Esophagus squamous epithelium (tissue), 5 donors: ENCODE data around the gene ACTG1. TPM values are rescaled to one million over a fixed set of nuclear protein-coding genes. Genes with fewer than 3 reads are reported as not detected.

Experiments
- DNase-seq: peaks from one replicate; lab custom pipeline; 2025; lab: John Stamatoyannopoulos, UW
- H3K27ac ChIP-seq, 4 donors: fragments of 200-600 bp; sonication (generic); one replicate each; pipeline ENCODE4 v1.5.1; 2016 to 2019; ENCODE audit warnings: mild to moderate bottlenecking in 1 of 4
- H3K27me3 ChIP-seq, 4 donors: fragments of 200-600 bp; sonication (generic); 1 replicate in 3 of 4; 2 replicates in 1 of 4; pipeline versions ENCODE4 v1.5.1 to v1.6.0; 2017 to 2021; ENCODE audit warnings: antibody characterized with exemption in 1 of 4
- H3K36me3 ChIP-seq, 3 donors: fragments of 200-600 bp; sonication (generic); one replicate each; pipeline ENCODE4 v1.5.1; 2016 to 2019
- H3K4me1 ChIP-seq, 3 donors: fragments of 200-600 bp; sonication (generic); one replicate each; pipeline ENCODE4 v1.5.1; 2017 to 2019
- H3K4me3 ChIP-seq, 4 donors: fragments of 200-600 bp; sonication (generic); 1 replicate in 3 of 4; 2 replicates in 1 of 4; pipeline ENCODE4 v1.5.1; 2016 to 2019; ENCODE audit warnings: mild to moderate bottlenecking in 2 of 4, moderate library complexity in 1 of 4
- H3K9me3 ChIP-seq, 3 donors: fragments of 200-600 bp; sonication (generic); one replicate each; pipeline ENCODE4 v1.5.1; 2016 to 2019
- CTCF ChIP-seq, 6 experiments: fragments of 450-650 bp in 4 of 6; fragments of 200-600 bp in 2 of 6; sonication (generic) in 2 of 6; IDR thresholded peaks; one replicate each; pipeline ENCODE4 v1.5.1; 2016 to 2019; ENCODE audit warnings: antibody characterized with exemption in 6 of 6, mild to moderate bottlenecking in 4 of 6, moderate library complexity in 4 of 6
- POLR2A ChIP-seq, 4 donors: fragments of 450-650 bp; IDR thresholded peaks; one replicate each; pipeline ENCODE4 v1.6.1; 2017; ENCODE audit warnings: antibody characterized with exemption in 4 of 4, mild to moderate bottlenecking in 4 of 4, moderate library complexity in 3 of 4
- WGBS, 2 donors: methylation state at CpG; one replicate each; pipeline ENCODE4 v1.1.5; 2018; 5-methylcytosine and 5-hydroxymethylcytosine counted together
- intact Hi-C: fragments of 100-400 bp; cut with DNase I; formaldehyde crosslinking; loops from one replicate; pipeline ENCODE4 v1.15.0; 2022
- total RNA-seq, 4 donors: library from RNA; depleted of rRNA; stranded (reverse); fragments of >200 nt; gene quantifications; one replicate each; pipeline ENCODE4 v1.1.0, GENCODE V29; 2016
- donor health status: DM: yes; HTN: yes; CAD: no.

The ACTG1 gene
- total RNA-seq, 4 donors from 2014 or later: 3,349 to 6,664 (median 4,433) TPM

- Histone ChIP-seq H3K27me3 (no peaks in the 10 kb centered on the region), H3K36me3 (peaks cover 5 to 50% (median 7%) of the 10 kb centered on the region in 3 donors), H3K4me1 (peaks cover 15 to 38% (median 21%) of the 10 kb centered on the region in 3 donors), H3K4me3 (peak within 1 kb of the TSS; percentile 89 to 100 (median 96)), H3K9me3 (no peaks in the 10 kb centered on the region), H3K27ac (peak within 1 kb of the TSS; percentile 86 to 95 (median 92))
- DNase-seq: no peak
- intact Hi-C loops: no loop called here
- TF ChIP-seq POLR2A (IDR thresholded peaks at IDR 0.05) (peak in 3 of 4 donors; percentile 10 to 86 (median 59)), CTCF (IDR thresholded peaks at IDR 0.05) (peak in 1 of 6 experiments; percentile 12)
- 0% methylated on average over 3 of the region's 85 CpGs; no CpG with 5 or more reads in 1 of the 2 donors for WGBS, 2 donors
Observed at GRCh38 chr17:81552244-81553017, 39.8 kb upstream of the ACTG1 start, which contains the start of gene FAAP100. Gene FAAP100, minus strand, starts transcription at chr17:81552353. Its CDS starts 23 bp downstream, at chr17:81552330.

GRCh38 chr17:81551458-81552243 is 39.1 kb upstream of the ACTG1 start:
- H3K36me3 ChIP-seq: peaks cover 12 to 50% (median 13%) of the 10 kb centered on the region in 3 donors
- H3K9me3 ChIP-seq: no peaks in the 10 kb centered on the region
- peaks cover 15 to 38% (median 21%) of the 10 kb centered on the region in 3 donors for H3K4me1 ChIP-seq
- 0% methylated on average over 3 of the region's 69 CpGs; no CpG with 5 or more reads in 1 of the 2 donors for WGBS, 2 donors
- H3K27ac ChIP-seq: peak overlapping the region; percentile 86 to 95 (median 92)
- intact Hi-C loops: no loop called here
- no peaks in the 10 kb centered on the region for H3K27me3 ChIP-seq
- TF ChIP-seq POLR2A (IDR thresholded peaks at IDR 0.05): no peak
- no peak for TF ChIP-seq CTCF (IDR thresholded peaks at IDR 0.05)
- DNase-seq: no peak
- H3K4me3 ChIP-seq: peak overlapping the region; percentile 89 to 100 (median 96)

DNA sequence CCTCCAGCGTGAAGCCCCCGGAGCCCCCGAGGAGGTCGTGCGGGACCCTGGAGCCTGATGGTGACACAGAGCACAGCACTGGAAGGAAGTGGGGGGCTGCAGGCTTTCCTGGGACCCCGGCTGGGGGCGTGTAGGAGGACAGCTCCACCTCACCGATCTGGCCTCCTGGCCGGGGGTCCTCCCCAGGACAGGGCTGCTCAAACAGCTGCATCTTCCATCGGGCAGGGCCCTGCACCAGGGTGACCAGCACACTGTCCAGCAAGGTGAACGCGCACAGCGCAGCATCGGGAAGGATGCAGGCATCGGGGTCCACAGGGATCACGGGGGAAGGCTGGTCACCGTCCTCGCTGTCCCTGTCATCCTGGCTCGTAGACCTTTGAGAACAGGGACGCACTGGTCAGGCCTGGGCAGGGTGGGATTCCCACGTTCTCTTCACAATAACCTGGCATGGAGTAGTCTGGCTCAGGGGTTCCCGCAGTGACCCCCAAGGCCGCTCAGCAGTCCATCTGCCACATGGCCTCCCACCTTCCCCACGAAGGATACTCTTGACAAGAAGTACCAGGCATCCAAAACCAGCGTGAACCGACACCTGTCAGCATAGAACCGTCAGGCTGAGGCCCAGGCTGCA is 38.3 kb upstream of the ACTG1 start:
- no peak for DNase-seq
- H3K4me3 ChIP-seq: peak overlapping the region; percentile 89 to 100 (median 96)
- H3K4me1 ChIP-seq: peaks cover 15 to 38% (median 21%) of the 10 kb centered on the region in 3 donors
- H3K9me3 ChIP-seq: no peaks in the 10 kb centered on the region
- H3K27me3 ChIP-seq: no peaks in the 10 kb centered on the region
- no peak for TF ChIP-seq POLR2A (IDR thresholded peaks at IDR 0.05)
- H3K36me3 ChIP-seq: peaks cover 12 to 51% (median 20%) of the 10 kb centered on the region in 3 donors
- WGBS, 2 donors: 80% methylated on average over 1 of the region's 27 CpGs
- peak overlapping the region in 2 of 4 donors; percentile 86 to 91 for H3K27ac ChIP-seq
- intact Hi-C loops: no loop called here

- Histone ChIP-seq H3K4me1 (peaks cover 15 to 38% (median 21%) of the 10 kb centered on the region in 3 donors), H3K36me3 (peaks cover 15 to 57% (median 25%) of the 10 kb centered on the region in 3 donors), H3K27ac (no peak overlapping the region), H3K9me3 (no peaks in the 10 kb centered on the region), H3K4me3 (no peak overlapping the region), H3K27me3 (no peaks in the 10 kb centered on the region)
- DNase-seq: no peak
- no peak for TF ChIP-seq CTCF (IDR thresholded peaks at IDR 0.05)
- no peak for TF ChIP-seq POLR2A (IDR thresholded peaks at IDR 0.05)
- intact Hi-C loops: no loop called here
- WGBS, 2 donors: 90% methylated on average over 2 of the region's 15 CpGs; no CpG with 5 or more reads in 1 of the 2 donors
Observed at GRCh38 chr17:81550285-81550684, 37.7 kb upstream of the ACTG1 start.

DNA sequence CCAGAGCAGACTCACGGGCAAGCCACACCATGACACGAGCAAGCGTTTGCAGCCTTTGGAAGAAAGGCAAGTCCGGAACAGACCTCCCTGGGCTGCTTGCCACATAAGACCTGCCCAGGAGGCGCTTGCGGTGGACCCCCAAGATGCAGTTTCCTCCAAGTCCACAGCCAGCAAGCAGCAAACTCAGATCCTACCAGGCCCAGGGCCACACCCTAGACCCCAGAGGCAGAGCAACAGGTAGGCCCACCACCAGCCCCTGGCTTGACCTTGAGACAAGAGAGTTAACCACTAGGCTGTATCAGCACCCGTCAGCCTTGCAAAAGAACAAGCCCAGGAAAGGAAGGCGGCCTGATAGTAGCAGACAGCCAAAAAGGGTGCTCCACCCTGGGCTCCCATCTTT is 37.2 kb upstream of the ACTG1 start:
- Histone ChIP-seq H3K27ac (no peak overlapping the region), H3K27me3 (no peaks in the 10 kb centered on the region), H3K36me3 (peaks cover 16 to 62% (median 25%) of the 10 kb centered on the region in 3 donors), H3K4me3 (no peak overlapping the region), H3K4me1 (peaks cover 15 to 38% (median 21%) of the 10 kb centered on the region in 3 donors), H3K9me3 (no peaks in the 10 kb centered on the region)
- TF ChIP-seq CTCF (IDR thresholded peaks at IDR 0.05) (no peak), POLR2A (IDR thresholded peaks at IDR 0.05) (no peak)
- DNase-seq: no peak
- 100% methylated on average over 1 of the region's 8 CpGs; no CpG with 5 or more reads in 1 of the 2 donors for WGBS, 2 donors
- intact Hi-C loops: no loop called here
